Esophagus muscularis mucosa (tissue), 4 donors: ENCODE results near the gene MEGF6.

Source experiments
- CTCF ChIP-seq, 3 experiments: fragments of 200-600 bp in 2 of 3; fragments of 450-650 bp in 1 of 3; sonication (generic) in 2 of 3; IDR thresholded peaks; one replicate each; pipeline ENCODE4 v1.5.1; 2017 to 2019; ENCODE audit warnings: antibody characterized with exemption in 3 of 3, mild to moderate bottlenecking in 2 of 3, moderate library complexity in 1 of 3
- EP300 ChIP-seq: sonication (generic); formaldehyde crosslinking; IDR thresholded peaks from one replicate; pipeline ENCODE4 v1.6.1; 2017; ENCODE audit warnings: antibody characterized with exemption
- POLR2A ChIP-seq: fragments of 450-650 bp; IDR thresholded peaks from one replicate; pipeline ENCODE4 v1.6.1; 2017; ENCODE audit warnings: antibody characterized with exemption, moderate library complexity, mild to moderate bottlenecking, low read depth
- POLR2AphosphoS5 ChIP-seq, 2 donors: sonication (generic); formaldehyde crosslinking; IDR thresholded peaks; one replicate each; pipeline ENCODE4 v1.6.1; 2017; ENCODE audit warnings: antibody characterized with exemption in 2 of 2

DNA sequence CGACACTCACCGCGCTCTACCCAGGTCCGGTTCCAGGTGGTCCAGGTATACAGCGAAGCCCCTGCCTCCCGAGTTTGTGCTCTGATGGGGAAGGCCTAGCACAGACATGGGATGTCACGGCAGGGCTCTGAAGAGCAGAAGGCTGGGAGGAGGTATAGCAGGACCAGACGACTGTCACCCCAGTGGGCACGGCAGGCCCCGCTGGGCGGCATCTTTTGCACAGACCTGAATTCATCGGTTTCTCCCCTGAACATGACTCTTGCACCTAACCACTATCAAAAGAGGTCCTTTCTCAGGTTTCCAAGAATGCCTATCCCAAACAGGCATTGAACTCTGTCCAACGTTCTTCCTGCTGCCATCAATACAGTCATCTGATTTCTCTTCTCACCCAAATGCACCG lies 126.3 kb downstream of the MEGF6 start:
- TF ChIP-seq POLR2AphosphoS5 (IDR thresholded peaks at IDR 0.05), result no peak
- TF ChIP-seq POLR2A, result no peak
- TF ChIP-seq EP300, result no peak
- TF ChIP-seq CTCF (IDR thresholded peaks at IDR 0.05), result no peak
